HG02870 (cell line): ENCODE results near the gene MCUR1.
"Not testable (repeated sequence)": the region's sequence is repeated elsewhere in the genome, so short reads cannot be mapped to it uniquely, and the experiment has no call there.

Source experiments
- ATAC-seq: cut with Tn5 transposase; IDR thresholded peaks from one replicate; pipeline ENCODE4 v1.9.1; 2021; ENCODE audit warnings: mild to moderate bottlenecking, moderate library complexity; ENCODE audit not compliant: unreplicated experiment

MCUR1 gene

GRCh38 chr6:13780162-13780561, 34.2 kb downstream of the MCUR1 start:
- ATAC-seq: not testable (repeated sequence)

DNA sequence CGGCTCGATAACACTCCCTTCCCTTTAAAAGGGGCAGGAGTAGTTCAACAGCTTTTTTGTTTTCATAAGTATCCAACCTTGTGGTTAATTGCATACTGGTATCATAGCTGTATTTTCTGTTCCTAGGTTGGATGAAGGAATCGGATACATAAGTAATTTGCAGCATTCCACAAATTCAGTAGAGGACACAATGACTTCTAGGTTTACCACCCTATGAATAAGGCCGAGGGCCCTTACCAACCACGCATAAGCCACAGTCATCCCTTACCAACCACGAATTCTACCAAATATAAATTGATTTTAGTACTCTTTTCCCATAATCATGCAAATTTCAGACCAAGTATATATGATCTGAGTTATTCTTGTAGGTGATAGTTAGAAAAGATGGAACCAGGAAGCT, 36.3 kb downstream of the MCUR1 start:
- no peak for ATAC-seq

- no peak for ATAC-seq
Measured at GRCh38 chr6:13776602-13777001, 37.8 kb downstream of the MCUR1 start.

GRCh38 chr6:13775466-13775865, 38.9 kb downstream of the MCUR1 start:
- not testable (repeated sequence) for ATAC-seq

GRCh38 chr6:13772358-13773030, 41.9 kb downstream of the MCUR1 start:
- not testable (repeated sequence) for ATAC-seq

GRCh38 chr6:13769655-13770053, 44.7 kb downstream of the MCUR1 start:
- no peak for ATAC-seq

- no peak for ATAC-seq
Measured at GRCh38 chr6:13769034-13769654, 45.2 kb downstream of the MCUR1 start.

DNA sequence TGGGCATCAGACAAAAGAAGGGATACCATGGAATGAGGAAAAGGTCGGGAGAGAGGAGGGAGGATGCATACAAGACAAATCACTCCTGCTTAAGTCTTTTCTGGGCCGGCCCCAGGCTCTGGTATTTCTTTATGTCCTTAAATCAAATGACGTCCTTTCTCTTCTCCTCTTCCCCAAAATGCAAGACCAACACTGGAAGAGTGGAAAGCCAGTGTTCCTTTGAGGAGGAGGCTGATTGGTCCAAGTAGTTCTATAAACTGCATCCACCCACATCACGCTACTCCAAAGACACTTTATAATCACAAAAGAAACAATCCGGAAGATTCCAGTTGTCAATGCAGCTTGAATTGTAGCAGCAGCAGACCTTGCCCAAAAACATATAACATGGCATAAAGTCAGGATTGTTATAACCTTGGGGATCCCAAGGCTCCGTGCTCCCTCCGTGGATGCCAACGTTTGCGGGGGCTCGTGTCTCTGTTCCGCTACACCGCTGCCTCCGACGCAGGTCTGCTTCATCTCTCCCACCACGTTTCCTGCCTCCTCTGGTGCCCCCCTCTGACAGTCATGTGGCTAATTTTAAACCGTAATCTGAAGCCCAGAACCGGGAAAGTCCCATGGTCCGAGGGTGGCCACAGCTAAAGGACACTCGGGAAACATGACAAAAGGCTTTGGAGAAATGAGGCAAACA, 47.1 kb downstream of the MCUR1 start:
- ATAC-seq: no peak

DNA sequence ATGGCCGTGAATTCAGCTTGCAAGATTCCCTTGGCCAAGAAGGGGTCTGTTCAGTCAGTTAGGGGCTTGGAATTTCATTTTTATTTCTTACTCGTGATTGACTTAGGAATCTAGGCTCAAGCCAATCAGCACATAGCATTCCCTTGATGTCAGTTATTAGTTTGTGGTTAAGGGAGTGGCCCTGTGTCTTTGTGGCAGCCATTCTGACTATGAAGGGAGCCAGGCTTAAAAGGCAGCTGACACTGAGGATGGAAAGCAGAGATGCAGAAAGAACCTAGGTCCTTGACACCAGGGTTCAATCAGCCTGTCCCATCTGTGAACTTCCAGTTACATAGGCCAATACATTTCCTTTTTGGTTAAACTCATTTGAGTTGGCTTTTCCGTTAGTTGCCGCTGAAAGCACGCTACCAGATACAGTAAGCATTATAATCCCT, 48.1 kb downstream of the MCUR1 start:
- ATAC-seq: no peak

GRCh38 chr6:13765570-13765969, 48.8 kb downstream of the MCUR1 start:
- ATAC-seq: no peak

GRCh38 chr6:13764996-13765395, 49.4 kb downstream of the MCUR1 start:
- peak; percentile 66 for ATAC-seq

DNA sequence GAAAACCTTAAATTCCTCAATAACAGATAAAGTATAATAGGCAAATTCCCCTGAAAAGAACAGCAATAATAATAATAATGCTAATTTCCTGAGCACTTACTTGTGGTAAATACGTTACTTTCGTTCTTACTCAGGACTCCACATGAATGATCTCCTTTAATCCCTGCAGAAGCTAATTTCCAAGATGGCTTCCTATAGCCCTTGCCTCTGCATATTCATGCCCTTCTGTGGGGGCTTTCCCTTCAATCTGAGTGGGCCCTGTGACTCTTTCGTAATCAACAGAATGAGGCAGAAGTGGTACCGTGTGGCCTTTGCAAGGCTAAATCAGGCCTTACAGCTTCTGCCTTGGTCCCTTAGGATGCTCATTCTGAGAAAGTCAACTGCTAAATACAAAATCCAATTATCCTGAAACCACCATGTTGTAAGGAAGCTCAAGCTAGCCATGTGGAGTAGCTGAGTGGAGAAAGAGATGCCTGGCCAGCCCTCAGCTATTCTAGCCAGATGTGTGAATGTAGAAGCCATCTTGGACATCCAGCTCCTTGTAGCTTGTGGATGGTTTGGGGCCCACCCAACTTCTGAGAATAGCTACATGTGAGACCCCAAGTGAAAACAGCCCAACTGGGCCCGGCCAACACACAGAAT, 50.5 kb downstream of the MCUR1 start:
- no peak for ATAC-seq

DNA sequence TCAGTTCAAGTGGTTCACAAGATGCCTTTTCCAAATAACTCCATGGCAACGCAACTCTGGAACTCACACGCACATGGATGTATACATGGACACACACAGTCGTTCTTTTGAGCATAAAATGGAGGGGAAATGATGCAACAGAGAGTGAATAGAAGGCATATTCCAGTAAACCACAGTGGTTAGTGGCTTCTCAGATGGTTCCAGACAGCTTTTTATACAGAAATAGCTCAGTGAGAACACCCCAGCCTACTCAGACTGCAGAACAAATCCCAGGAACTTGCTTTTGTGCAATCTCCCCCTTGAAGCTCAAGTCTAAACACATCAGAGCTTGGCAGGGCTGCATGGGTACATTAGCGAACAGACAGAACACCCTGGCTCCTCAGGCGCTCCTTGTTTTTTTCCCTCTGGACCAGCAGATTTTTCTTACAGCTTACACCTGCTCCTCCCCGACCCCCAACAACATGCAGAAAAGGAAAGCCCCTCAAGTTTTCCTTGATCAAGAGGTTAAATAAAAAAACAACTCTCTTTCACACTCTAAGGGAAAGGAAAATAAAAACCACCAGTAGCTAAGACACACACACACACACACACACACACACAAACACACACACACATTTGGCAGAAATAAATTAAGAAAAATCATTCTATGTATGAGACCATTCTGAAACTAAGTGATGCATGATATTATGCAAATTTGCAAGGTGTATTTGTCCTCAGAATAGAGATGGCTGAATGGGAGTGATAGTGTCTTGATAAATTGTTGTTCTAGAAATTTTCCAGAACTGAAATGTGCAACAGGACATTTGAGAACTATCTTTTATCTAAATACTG, 51.5 kb downstream of the MCUR1 start:
- ATAC-seq: no peak

- no peak for ATAC-seq
Measured at GRCh38 chr6:13761361-13762036, 52.9 kb downstream of the MCUR1 start.

DNA sequence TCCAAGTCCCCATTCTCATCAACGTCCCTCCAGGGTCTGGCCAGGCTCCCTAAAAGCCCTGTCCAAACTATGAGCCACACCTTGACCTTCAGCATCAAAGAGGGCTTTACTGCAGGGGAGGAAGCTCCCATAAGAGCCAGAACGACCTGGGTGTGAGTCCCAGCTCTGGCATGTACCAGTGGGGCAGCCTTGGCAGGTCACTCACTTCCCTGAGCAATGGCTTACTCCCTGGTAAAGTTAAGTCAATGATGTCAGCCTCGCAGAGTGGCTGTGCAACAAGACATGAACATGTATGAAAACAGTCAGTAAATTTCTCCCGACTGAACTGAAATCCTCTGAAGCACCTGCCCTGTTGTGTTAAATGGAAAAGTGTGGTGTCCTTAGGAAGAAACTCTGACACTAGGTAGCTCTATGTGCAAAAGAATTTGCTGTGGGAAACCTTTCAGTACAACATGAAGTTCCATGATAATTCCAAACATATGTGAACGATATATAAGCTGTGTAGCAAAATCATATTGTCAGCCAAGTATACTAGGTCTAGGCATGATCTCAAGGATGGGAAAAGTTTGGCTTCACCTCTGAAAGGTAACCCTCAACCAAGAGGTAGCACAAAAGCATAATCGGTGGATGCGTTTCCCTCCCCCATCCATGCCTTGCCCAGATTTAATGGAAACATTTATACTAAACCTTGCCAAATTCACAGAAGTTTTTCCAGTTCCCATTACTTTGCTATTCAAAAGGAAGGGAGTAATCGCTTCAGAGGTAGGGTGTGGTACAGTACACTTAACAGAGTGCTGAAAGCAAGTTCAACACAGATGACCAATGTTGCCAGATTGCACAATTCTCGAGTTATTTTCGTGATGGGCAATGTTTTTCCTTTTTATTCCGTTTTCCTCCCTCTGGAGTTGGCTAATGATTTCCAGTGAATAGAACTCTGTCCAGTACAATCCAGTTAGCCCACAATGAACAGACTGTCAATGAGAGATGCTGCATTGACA, 53.8 kb downstream of the MCUR1 start:
- ATAC-seq: no peak

GRCh38 chr6:13759025-13759424, 55.3 kb downstream of the MCUR1 start:
- ATAC-seq: no peak

GRCh38 chr6:13754644-13755043, 59.7 kb downstream of the MCUR1 start:
- no peak for ATAC-seq

- no peak for ATAC-seq
Measured at GRCh38 chr6:13743736-13744127, 70.6 kb downstream of the MCUR1 start.
